Upper lobe of left lung (tissue), 4 donors: ENCODE results near the gene AZU1.

ENCODE experiments used
- CTCF ChIP-seq, 6 experiments: fragments of 450-650 bp in 4 of 6; fragments of 200-600 bp in 2 of 6; sonication (generic) in 2 of 6; IDR thresholded peaks; one replicate each; pipeline ENCODE4 v1.5.1; 2016 to 2019; ENCODE audit warnings: antibody characterized with exemption in 6 of 6
- POLR2A ChIP-seq, 4 donors: fragments of 450-650 bp; IDR thresholded peaks; one replicate each; pipeline ENCODE4 v1.5.1; 2016 to 2017; ENCODE audit warnings: antibody characterized with exemption in 4 of 4, mild to moderate bottlenecking in 2 of 4

- TF ChIP-seq CTCF (IDR thresholded peaks at IDR 0.05) (no peak), POLR2A (IDR thresholded peaks at IDR 0.05) (no peak)
Observed at GRCh38 chr19:795073-795611, 32.5 kb upstream of the AZU1 start.
